ENCODE measurements around the gene PTPRCAP.
A peak's percentile ranks its signal among the peaks of the same experiment; 100 is the strongest.

PTPRCAP gene

GRCh38 chr11:67423466-67423865 lies 14.0 kb downstream of the PTPRCAP start:
- no peak for DNase-seq

GRCh38 chr11:67422891-67423290 lies 14.6 kb downstream of the PTPRCAP start:
- no peak for DNase-seq

DNA sequence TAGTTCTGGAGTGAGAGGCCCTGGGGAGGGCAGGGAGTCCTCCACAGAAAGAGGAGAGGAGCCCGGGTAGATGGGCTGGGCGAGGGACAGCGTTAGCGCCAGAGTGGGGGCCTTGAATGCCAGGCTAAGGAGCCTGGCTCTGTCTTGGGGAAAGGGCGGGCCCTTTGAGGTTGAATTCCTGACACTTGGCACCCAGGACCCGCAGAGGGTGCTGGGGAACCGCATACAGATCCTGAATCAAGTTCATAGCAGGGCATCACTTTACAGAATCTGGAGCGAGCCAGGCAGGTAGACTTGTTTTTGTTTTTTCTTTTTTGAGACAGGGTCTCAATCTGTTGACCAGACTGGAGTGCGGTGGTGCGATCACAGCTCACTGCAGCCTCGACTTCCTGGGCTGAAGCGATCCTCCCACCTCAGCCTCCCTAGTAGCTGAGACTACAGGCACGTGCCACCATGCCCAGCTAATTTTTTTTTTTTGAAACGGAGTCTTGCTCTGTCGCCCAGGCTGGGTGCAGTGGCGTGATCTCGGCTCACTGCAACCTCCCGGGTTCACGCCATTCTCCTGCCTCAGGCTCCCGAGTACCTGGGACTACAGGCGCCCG lies 16.0 kb downstream of the PTPRCAP start:
- DNase-seq: no peak

- peak; percentile 83 to 92 for DNase-seq
Observed at GRCh38 chr11:67420646-67421429, 16.6 kb downstream of the PTPRCAP start.

DNA sequence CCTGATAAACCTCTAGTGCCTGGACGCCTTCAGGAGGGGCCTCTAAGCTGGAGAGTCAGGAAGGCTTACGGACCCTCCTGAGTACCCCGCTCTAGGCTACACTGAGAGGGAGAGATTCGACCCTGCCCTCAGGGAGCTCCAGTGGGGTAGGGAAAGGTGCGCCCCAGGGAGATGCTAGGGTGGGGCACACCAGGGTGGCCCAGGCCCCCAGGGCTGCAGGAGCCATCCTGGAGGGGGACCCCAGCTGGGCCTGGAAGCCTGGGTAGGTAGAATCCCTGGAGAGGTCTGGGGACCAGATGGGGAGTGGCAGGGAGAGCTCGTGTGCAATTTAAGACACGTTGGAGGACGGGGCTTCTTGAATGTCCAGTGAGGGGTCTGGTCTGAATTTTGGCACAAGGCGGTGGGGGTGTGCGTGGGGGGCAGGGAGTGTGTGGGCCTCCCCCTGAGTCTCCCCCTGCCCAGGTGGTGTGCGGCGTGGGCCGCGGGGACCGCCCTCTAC lies 17.3 kb downstream of the PTPRCAP start:
- DNase-seq: no peak

- no peak for DNase-seq
Observed at GRCh38 chr11:67419325-67420049, 18.0 kb downstream of the PTPRCAP start.

- DNase-seq: peak; percentile 40 to 66
Observed at GRCh38 chr11:67418476-67419281, 18.8 kb downstream of the PTPRCAP start.

DNA sequence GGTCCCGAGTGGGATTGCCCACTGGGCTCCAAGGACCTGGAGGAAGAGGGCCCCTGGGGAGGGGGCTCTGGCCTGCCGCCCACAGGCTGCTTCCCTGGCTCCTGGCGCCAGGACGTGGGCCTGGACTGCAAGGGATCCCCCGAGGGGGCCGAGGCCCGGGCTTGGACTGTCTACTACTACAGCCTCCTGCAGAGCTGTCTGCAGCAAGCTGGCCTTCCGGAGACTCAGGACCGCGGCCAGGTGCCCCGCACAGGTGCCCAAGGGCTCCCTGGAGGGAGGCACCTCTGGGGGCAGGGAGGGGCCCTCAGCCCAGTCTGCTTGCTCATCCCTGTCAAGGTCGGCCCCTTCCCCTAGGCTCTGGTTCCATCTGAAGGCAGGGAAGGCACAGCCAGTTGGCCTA lies 20.1 kb downstream of the PTPRCAP start:
- DNase-seq: no peak

GRCh38 chr11:67416416-67417335 lies 20.8 kb downstream of the PTPRCAP start:
- DNase-seq: peak; percentile 70 to 87

- no peak for DNase-seq
Observed at GRCh38 chr11:67415501-67416304, 21.8 kb downstream of the PTPRCAP start, which contains the start of gene CARNS1. CARNS1 (plus strand) TSS chr11:67415678; CDS start chr11:67416200, 522 bp downstream.

DNA sequence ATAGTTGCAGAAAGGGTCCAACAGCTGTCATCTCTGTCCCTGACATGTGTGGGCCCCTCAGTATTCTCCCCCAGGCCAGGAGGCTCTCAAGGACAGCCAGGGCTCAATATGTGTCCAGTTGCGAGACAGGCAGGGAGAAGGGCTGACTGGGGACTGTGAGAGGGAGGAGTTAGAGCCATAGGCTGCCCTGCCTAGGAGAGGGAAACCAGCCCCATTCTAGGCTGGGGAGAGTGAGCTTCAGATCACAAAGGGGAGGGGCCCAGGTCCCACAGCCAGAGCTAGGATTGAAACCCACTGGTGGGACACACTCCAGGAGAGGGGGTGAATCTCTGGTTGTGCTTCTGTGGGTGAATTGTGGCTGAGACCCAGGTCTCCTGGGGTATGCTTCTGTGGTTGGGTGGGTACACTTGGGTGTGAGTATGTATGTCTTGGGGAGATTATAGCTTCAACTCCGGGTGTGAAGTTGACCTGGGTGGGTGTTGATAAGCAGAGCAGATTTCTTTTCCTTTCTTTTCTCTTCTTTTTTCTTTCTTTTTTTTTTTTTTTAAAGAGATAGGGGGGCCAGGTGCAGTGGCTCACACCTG lies 24.1 kb downstream of the PTPRCAP start:
- DNase-seq: no peak

DNA sequence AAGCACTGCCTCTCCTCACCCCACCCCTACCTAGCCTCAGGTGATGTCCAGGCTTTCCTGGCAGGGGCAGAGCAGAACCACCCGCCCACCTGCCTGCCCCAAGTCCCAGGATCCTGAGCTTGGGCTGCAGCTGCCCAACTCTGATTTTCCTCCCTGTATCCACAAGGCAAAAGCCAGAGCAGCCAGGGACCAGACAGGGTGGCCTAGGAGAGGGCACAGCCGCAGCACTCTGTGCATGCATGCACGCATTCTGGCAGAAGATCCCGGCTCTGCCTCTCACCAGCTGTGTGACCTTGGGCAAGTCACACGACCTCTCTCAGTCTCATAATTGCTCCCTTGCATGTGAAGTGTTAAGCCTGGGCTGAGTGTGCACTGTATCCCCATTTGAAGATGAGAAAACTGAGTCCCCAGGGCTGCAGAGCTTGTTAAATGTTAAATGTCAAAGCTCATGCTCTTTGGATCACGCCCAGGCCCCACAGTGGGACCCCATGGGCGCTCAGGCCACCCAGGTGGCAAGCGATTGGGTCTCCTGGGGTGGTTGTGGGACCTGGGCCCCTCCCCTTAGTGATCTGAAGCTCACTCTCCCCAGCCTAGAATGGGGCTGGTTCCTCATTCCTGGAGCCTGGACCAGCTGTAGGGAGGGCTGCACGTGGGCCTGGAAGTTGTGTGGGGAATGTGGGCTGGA lies 24.8 kb downstream of the PTPRCAP start:
- no peak for DNase-seq

GRCh38 chr11:67411785-67412152 lies 25.7 kb downstream of the PTPRCAP start:
- DNase-seq: no peak

DNA sequence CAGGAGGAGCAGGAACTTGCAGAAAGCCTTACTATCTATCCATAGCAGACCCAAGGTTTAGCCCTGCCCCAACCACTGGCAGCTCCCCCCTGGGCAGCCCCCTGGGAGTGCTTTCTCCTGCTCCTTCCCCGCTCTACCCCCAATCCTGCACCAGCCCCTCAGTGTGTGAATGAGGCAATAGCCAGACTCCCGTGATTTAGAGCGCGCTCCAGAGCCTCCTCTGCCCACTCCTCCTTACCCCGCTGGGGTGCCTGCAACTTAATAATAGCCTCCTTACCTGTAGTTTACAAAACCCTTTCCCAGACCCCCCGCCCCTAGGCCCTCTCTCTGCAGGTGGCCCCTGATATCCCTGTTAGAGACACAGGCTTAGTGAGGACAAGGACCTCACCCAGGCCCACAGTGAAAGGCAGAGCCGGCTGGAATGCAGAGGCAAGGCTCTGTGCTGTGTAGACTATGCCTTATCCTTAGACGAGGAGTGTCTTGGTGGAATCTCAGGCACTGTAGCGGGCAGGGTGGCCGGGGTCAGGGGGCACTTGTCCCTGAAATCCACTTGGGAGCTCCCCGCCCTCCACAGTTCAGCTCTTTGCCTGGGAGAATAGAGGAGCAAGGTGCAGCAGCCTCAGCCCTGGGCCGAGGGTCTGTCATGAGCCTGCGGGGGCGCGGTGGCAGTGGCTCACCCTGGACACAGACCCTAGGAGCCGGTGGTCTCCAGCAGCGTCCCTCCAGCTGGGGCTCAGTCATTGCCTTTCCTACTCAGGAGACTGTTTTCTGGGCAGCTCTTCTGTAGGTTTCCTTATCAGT lies 26.3 kb downstream of the PTPRCAP start:
- DNase-seq: no peak

- no peak for DNase-seq
Observed at GRCh38 chr11:67410369-67410831, 27.1 kb downstream of the PTPRCAP start.

- DNase-seq: peak in 1 of 2 experiments; percentile 12
Observed at GRCh38 chr11:67409781-67410368, 27.6 kb downstream of the PTPRCAP start.

DNA sequence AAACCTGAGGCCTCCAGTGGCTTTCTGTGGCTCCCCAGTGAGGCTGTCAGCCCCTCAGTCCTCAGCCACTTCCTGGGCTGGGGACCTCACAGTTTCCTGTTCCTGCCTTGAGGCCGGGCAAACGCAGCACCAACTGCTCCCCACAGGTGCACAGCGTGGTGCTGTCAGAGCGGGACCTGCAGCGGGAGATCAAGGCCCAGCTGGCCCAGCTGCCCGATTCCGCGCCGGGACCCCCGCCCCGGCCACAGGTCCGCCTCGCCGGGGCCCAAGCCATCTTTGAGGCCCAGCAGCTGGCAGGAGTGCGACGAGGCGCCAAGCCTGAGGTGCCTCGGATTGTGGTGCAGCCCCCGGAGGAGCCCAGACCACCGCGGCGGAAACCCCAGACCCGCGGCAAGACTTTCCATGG lies 28.2 kb downstream of the PTPRCAP start:
- DNase-seq: no peak
